SK-N-SH (cell line): ENCODE measurements around the gene GATC. TPM values are rescaled to one million over a fixed set of nuclear protein-coding genes. Genes with fewer than 3 reads are reported as not detected.

ENCODE experiments used
- CTCF ChIA-PET: fragments of 300-600, 350-600 bp; formaldehyde crosslinking; extraction: SDS; loops from one replicate; lab custom pipeline; 2021; lab: Yijun Ruan, JAX
- POLR2A ChIA-PET: fragments of 350-600 bp; sonication (Branson Sonifier 250); formaldehyde crosslinking; extraction: SDS; loops from one replicate; lab custom pipeline; 2020; ENCODE audit warnings: antibody characterized with exemption, inconsistent platforms; lab: Yijun Ruan, JAX
- DNase-seq: peaks from one replicate; pipeline ENCODE4 v3.0.0; 2012
- H2AFZ ChIP-seq: fragments of 200-600 bp; sonication (generic); 2 replicates; pipeline ENCODE4 v1.8.1; 2016; ENCODE audit warnings: antibody characterized with exemption, mild to moderate bottlenecking, low read depth
- H3F3A ChIP-seq: fragments of 200-600 bp; sonication (generic); replicated peaks from 2 replicates; pipeline ENCODE3; 2016; ENCODE audit warnings: antibody characterized with exemption, mild to moderate bottlenecking; ENCODE audit not compliant: insufficient read depth
- H3K27ac ChIP-seq, 2 experiments: fragments of 200-500 bp in 1 of 2; fragments of 200-600 bp in 1 of 2; sonication (Bioruptor generic) in 1 of 2; sonication (generic), shearing (Covaris generic) in 1 of 2; 2 replicates each; pipeline versions ENCODE4 v1.5.1 to v1.6.1; 2014 to 2016; ENCODE audit warnings: low read depth in 2 of 2, inconsistent platforms in 1 of 2, low read length in 1 of 2, mild to moderate bottlenecking in 1 of 2, mixed read lengths in 1 of 2
- H3K27me3 ChIP-seq: fragments of 200-600 bp; sonication (generic), shearing (Covaris generic); 2 replicates; pipeline ENCODE4 v1.6.1; 2016; ENCODE audit warnings: mixed run types; ENCODE audit not compliant: insufficient read depth
- H3K36me3 ChIP-seq, 2 experiments: fragments of 200-500 bp in 1 of 2; fragments of 200-600 bp in 1 of 2; sonication (Bioruptor generic) in 1 of 2; sonication (generic) in 1 of 2; replicated peaks in 1 of 2; 2 replicates each; pipeline versions ENCODE3 to v1.5.1; 2014 to 2016; ENCODE audit warnings: low read length in 1 of 2, mild to moderate bottlenecking in 1 of 2; ENCODE audit not compliant: insufficient read depth in 2 of 2, control insufficient read depth in 1 of 2
- H3K4me1 ChIP-seq, 2 experiments: fragments of 200-500 bp in 1 of 2; fragments of 200-600 bp in 1 of 2; sonication (Bioruptor generic) in 1 of 2; sonication (generic), shearing (Covaris generic) in 1 of 2; 2 replicates each; pipeline versions ENCODE4 v1.5.1 to v1.6.1; 2014 to 2016; ENCODE audit warnings: low read depth in 1 of 2, low read length in 1 of 2, mixed run types in 1 of 2; ENCODE audit not compliant: insufficient read depth in 2 of 2, control insufficient read depth in 1 of 2
- H3K4me2 ChIP-seq: fragments of 200-600 bp; sonication (generic), shearing (Covaris generic); 2 replicates; pipeline ENCODE4 v1.6.1; 2017; ENCODE audit warnings: mixed run types
- H3K4me3 ChIP-seq, 2 experiments: fragments of 200-500 bp in 1 of 2; fragments of 200-600 bp in 1 of 2; sonication (Bioruptor generic) in 1 of 2; sonication (generic), shearing (Covaris generic) in 1 of 2; 2 replicates each; pipeline versions ENCODE4 v1.5.1 to v1.8.1; 2014 to 2016; ENCODE audit warnings: low read depth in 2 of 2, inconsistent platforms in 1 of 2, low read length in 1 of 2, mild to moderate bottlenecking in 1 of 2, mixed read lengths in 1 of 2, moderate library complexity in 1 of 2
- H3K79me2 ChIP-seq: fragments of 200-600 bp; sonication (generic); 2 replicates; pipeline ENCODE4 v1.8.1; 2017; ENCODE audit warnings: mild to moderate bottlenecking; ENCODE audit not compliant: insufficient read depth
- H3K9ac ChIP-seq: fragments of 200-600 bp; sonication (generic); 2 replicates; pipeline ENCODE4 v1.6.1; 2017; ENCODE audit warnings: mixed run types
- H3K9me2 ChIP-seq: fragments of 200-600 bp; sonication (generic); 2 replicates; pipeline ENCODE4 v1.6.1; 2017; ENCODE audit warnings: mixed run types
- H3K9me3 ChIP-seq: fragments of 200-600 bp; sonication (generic); 2 replicates; pipeline ENCODE4 v1.6.1; 2017; ENCODE audit warnings: mixed run types, mild to moderate bottlenecking, moderate library complexity
- H4K20me1 ChIP-seq: fragments of 200-600 bp; sonication (generic); 2 replicates; pipeline ENCODE4 v1.6.1; 2017; ENCODE audit warnings: mild to moderate bottlenecking, mixed run types; ENCODE audit not compliant: insufficient read depth
- CHD2 ChIP-seq: fragments of 150-350 bp; IDR thresholded peaks from 2 replicates; pipeline ENCODE4 v1.6.1; 2018; ENCODE audit warnings: low read length; ENCODE audit not compliant: partially characterized antibody
- CTCF ChIP-seq: fragments of 200-600 bp; sonication (generic); IDR thresholded peaks from 2 replicates; pipeline ENCODE4 v1.6.1; 2017; ENCODE audit warnings: antibody characterized with exemption, mild to moderate bottlenecking, moderate library complexity
- ELF1 ChIP-seq: IDR thresholded peaks from 2 replicates; pipeline ENCODE4 v1.4.0; 2012
- EP300 ChIP-seq, 2 experiments: IDR thresholded peaks; 2 replicates each; pipeline versions ENCODE4 v1.4.0 to v1.6.1; 2012; ENCODE audit warnings: borderline replicate concordance in 1 of 2, low read depth in 1 of 2, low read length in 1 of 2
- FOSL2 ChIP-seq: IDR thresholded peaks from 2 replicates; pipeline ENCODE4 v1.4.0; 2012; ENCODE audit warnings: low read depth, mild to moderate bottlenecking, moderate library complexity, borderline replicate concordance
- FOXJ3 ChIP-seq: sonication (generic); formaldehyde crosslinking; IDR thresholded peaks from 2 replicates; pipeline ENCODE4 v1.5.1; 2020; ENCODE audit warnings: mild to moderate bottlenecking, missing genetic modification reagents
- FOXM1 ChIP-seq: IDR thresholded peaks from 2 replicates; pipeline ENCODE4 v1.4.0; 2012; ENCODE audit warnings: low read depth, mild to moderate bottlenecking
- GABPA ChIP-seq: IDR thresholded peaks from 2 replicates; pipeline ENCODE4 v1.4.0; 2012; ENCODE audit warnings: low read depth, mild to moderate bottlenecking
- JUND ChIP-seq: IDR thresholded peaks from 2 replicates; pipeline ENCODE4 v1.4.0; 2012
- MAX ChIP-seq: IDR thresholded peaks from 2 replicates; pipeline ENCODE4 v1.4.0; 2012; ENCODE audit warnings: low read depth
- MEF2A ChIP-seq: IDR thresholded peaks from 2 replicates; pipeline ENCODE4 v1.4.0; 2012; ENCODE audit warnings: low read depth, borderline replicate concordance
- MXI1 ChIP-seq: IDR thresholded peaks from 2 replicates; pipeline ENCODE4 v1.6.1; 2012; ENCODE audit warnings: mild to moderate bottlenecking, low read depth, low read length, improper control_type of control experiment
- NRF1 ChIP-seq: IDR thresholded peaks from 2 replicates; pipeline ENCODE4 v1.6.1; 2012; ENCODE audit warnings: low read depth, mild to moderate bottlenecking, low read length
- POLR2AphosphoS5 ChIP-seq: IDR thresholded peaks from 2 replicates; pipeline ENCODE4 v1.6.1; 2012; ENCODE audit warnings: low read depth, low read length
- RXRA ChIP-seq: IDR thresholded peaks from 2 replicates; pipeline ENCODE4 v1.4.0; 2012; ENCODE audit warnings: low read depth, mild to moderate bottlenecking, borderline replicate concordance
- SIN3A ChIP-seq: IDR thresholded peaks from 2 replicates; pipeline ENCODE4 v1.6.1; 2012; ENCODE audit warnings: low read depth, mild to moderate bottlenecking, low read length, moderate library complexity, borderline replicate concordance
- SMC3 ChIP-seq: IDR thresholded peaks from 2 replicates; pipeline ENCODE4 v1.6.1; 2012; ENCODE audit warnings: low read depth, low read length, improper control_type of control experiment
- TAF1 ChIP-seq: IDR thresholded peaks from 2 replicates; pipeline ENCODE4 v1.6.1; 2012; ENCODE audit warnings: low read depth, mild to moderate bottlenecking, low read length, moderate library complexity, borderline replicate concordance
- USF2 ChIP-seq: fragments of 150-350 bp; IDR thresholded peaks from 2 replicates; pipeline ENCODE4 v1.6.1; 2017; ENCODE audit warnings: antibody characterized with exemption, low read length, low read depth, borderline replicate concordance
- YY1 ChIP-seq: IDR thresholded peaks from 2 replicates; pipeline ENCODE4 v1.4.0; 2012; ENCODE audit warnings: low read depth, mild to moderate bottlenecking
- WGBS: methylation state at CpG from one replicate; pipeline ENCODE4 v1.1.6; 2017; ENCODE audit warnings: low lambda C conversion rate; 5-methylcytosine and 5-hydroxymethylcytosine counted together
- polyA plus RNA-seq, 3 experiments: library from polyadenylated mRNA; depleted of rRNA; stranded (reverse); fragments of >200 nt; gene quantifications; 2 replicates each; pipeline ENCODE4 v1.2.3, GENCODE V29; 2012

The GATC gene
- polyA plus RNA-seq, 1 of the 3 experiments (the other 2 are of a cell fraction), result 10.6 TPM

GRCh38 chr12:120481022-120481767, 35.0 kb downstream of the GATC start:
- DNase-seq, result no peak
- Histone ChIP-seq H3K4me3 (no peak overlapping the region), H3K79me2 (no peaks in the 10 kb centered on the region; the same call in 1 of the 2 replicates), H3K9me2 (no peaks in the 10 kb centered on the region), H3K9ac (no peak overlapping the region), H3K4me1 (peaks cover 0 to 1% of the 10 kb centered on the region in 2 experiments; a peak in 1 of 4 replicates)
- 93% methylated on average over 9 of the region's 9 CpGs for WGBS
- no peak for TF ChIP-seq SIN3A
- TF ChIP-seq MAX, result no peak
- TF ChIP-seq FOXM1, result no peak
- TF ChIP-seq NRF1, result no peak
- no peak for TF ChIP-seq CTCF
- no peak for TF ChIP-seq CHD2
- no peak for TF ChIP-seq MEF2A
- no peak for TF ChIP-seq YY1
- no peak for TF ChIP-seq SMC3
- no peak for TF ChIP-seq ELF1
- no peak for TF ChIP-seq TAF1
- no peak for TF ChIP-seq FOSL2
- no peak for TF ChIP-seq JUND
- TF ChIP-seq MXI1, result no peak
- TF ChIP-seq FOXJ3 (CRISPR knock-in tag), result no peak
- no peak for TF ChIP-seq RXRA
- TF ChIP-seq, all 33 proteins: peak for 0
- no peaks in the 10 kb centered on the region for H3K36me3 ChIP-seq
- no peak overlapping the region for H3K4me2 ChIP-seq
- no peaks in the 10 kb centered on the region for H4K20me1 ChIP-seq
- H3K27ac ChIP-seq, result no peak overlapping the region
- no peaks in the 10 kb centered on the region for H3F3A ChIP-seq
- POLR2A ChIA-PET, result no interaction called here
- CTCF ChIA-PET, result interaction anchor here (2.5 kb wide), 1 partner anchor 11 kb away, joined by 7 read pairs; the partner anchor contains the start of gene SRSF9
- H2AFZ ChIP-seq, result no peak overlapping the region
- H3K9me3 ChIP-seq, result no peaks in the 10 kb centered on the region
- H3K27me3 ChIP-seq, result no peaks in the 10 kb centered on the region

- WGBS, result 100% methylated on average over 1 of the region's 1 CpG
- H4K20me1 ChIP-seq, result no peaks in the 10 kb centered on the region
- TF ChIP-seq NRF1 (no peak), USF2 (no peak), CTCF (no peak), EP300 (IDR thresholded peaks at IDR 0.05; ENCODE audit: borderline replicate concordance in 1 of 2, low read depth in 1 of 2, low read length in 1 of 2) (no peak), GABPA (no peak), POLR2AphosphoS5 (no peak)
- H3K4me3 ChIP-seq, result no peak overlapping the region
- no peak for DNase-seq
- no peak overlapping the region for H2AFZ ChIP-seq
- no peaks in the 10 kb centered on the region for H3K79me2 ChIP-seq
- POLR2A ChIA-PET, result interaction anchor here (0.8 kb wide), 1 partner anchor 15 kb away, joined by 10 read pairs; no protein-coding TSS in a partner anchor
- H3K9ac ChIP-seq, result no peak overlapping the region
- no peaks in the 10 kb centered on the region for H3K9me3 ChIP-seq
- H3K27me3 ChIP-seq, result no peaks in the 10 kb centered on the region
- no peaks in the 10 kb centered on the region for H3K36me3 ChIP-seq
- no peak overlapping the region for H3K4me2 ChIP-seq
- CTCF ChIA-PET, result interaction anchor here (0.7 to 1.2 kb wide), 3 partner anchors 10 to 15 kb away, joined by 3 to 4 read pairs (median 3); no protein-coding TSS in a partner anchor
- H3K4me1 ChIP-seq, result peaks cover 0 to 6% of the 10 kb centered on the region in 2 experiments; a peak in 1 of 4 replicates
- H3F3A ChIP-seq, result no peaks in the 10 kb centered on the region
- H3K9me2 ChIP-seq, result no peaks in the 10 kb centered on the region
- no peak overlapping the region for H3K27ac ChIP-seq
These were observed 37.4 kb downstream of the GATC start for GRCh38 chr12:120483621-120484020.
